Activated CD4-positive, alpha-beta memory T cell treated with anti-CD3 and anti-CD28 coated beads for 36 hours (primary cell): ENCODE results near the gene MIA2. TPM values are rescaled to one million over a fixed set of nuclear protein-coding genes. Genes with fewer than 3 reads are reported as not detected.
"Not testable (repeated sequence)": the region's sequence is repeated elsewhere in the genome, so short reads cannot be mapped to it uniquely, and the experiment has no call there.

Experiments used
- CTCF ChIA-PET: fragments of 350-600 bp; sonication (Branson Sonifier 250); formaldehyde crosslinking; loops from one replicate; lab custom pipeline; 2021; ENCODE audit warnings: antibody characterized with exemption, inconsistent platforms; lab: Charles Lee
- POLR2A ChIA-PET: fragments of 350-600 bp; sonication (Branson Sonifier 250); formaldehyde crosslinking; loops from one replicate; lab custom pipeline; 2021; ENCODE audit warnings: antibody characterized with exemption; lab: Charles Lee
- DNase-seq: peaks from one replicate; pipeline ENCODE4 v3.0.0-alpha.2; 2020
- H3K27ac Mint-ChIP-seq: one replicate; pipeline ENCODE4 v1.8.0; 2021; ENCODE audit warnings: mixed read lengths
- H3K27me3 Mint-ChIP-seq: one replicate; pipeline ENCODE4 v1.8.0; 2021; ENCODE audit warnings: mixed read lengths
- H3K36me3 Mint-ChIP-seq: one replicate; pipeline ENCODE4 v1.8.0; 2021; ENCODE audit warnings: mixed read lengths
- H3K4me1 Mint-ChIP-seq: one replicate; pipeline ENCODE4 v1.8.0; 2021; ENCODE audit warnings: low read depth, mixed read lengths
- H3K4me3 Mint-ChIP-seq: one replicate; pipeline ENCODE4 v1.8.0; 2021; ENCODE audit warnings: mild to moderate bottlenecking, mixed read lengths
- H3K9me3 Mint-ChIP-seq: one replicate; pipeline ENCODE4 v1.8.0; 2021; ENCODE audit warnings: mixed read lengths
- intact Hi-C: fragments of 100-400 bp; cut with micrococcal nuclease; formaldehyde crosslinking; loops from one replicate; pipeline ENCODE4 v1.15.1; 2023
- total RNA-seq, 2 experiments: library from RNA; stranded (reverse); gene quantifications; one replicate each; pipeline ENCODE4 v1.2.3, GENCODE V29; 2021

MIA2 gene
- total RNA-seq: 10 to 100 TPM; 23.8 to 24.1 TPM

- Mint-ChIP-seq H3K36me3 (no peaks in the 10 kb centered on the region), H3K27me3 (no peaks in the 10 kb centered on the region), H3K4me1 (peaks cover 33% of the 10 kb centered on the region), H3K9me3 (no peaks in the 10 kb centered on the region), H3K27ac (peak within 1 kb of the TSS; percentile 23), H3K4me3 (no peak within 1 kb of the TSS)
- DNase-seq: no peak
- CTCF ChIA-PET: no interaction called here
- POLR2A ChIA-PET: no interaction called here
- intact Hi-C loops: loop anchor here (5.0 kb wide), 1 partner anchor 218 kb away; no protein-coding TSS in a partner anchor
These were observed at the start of gene MIA2 for GRCh38 chr14:39233680-39234326. Gene MIA2, plus strand, starts transcription at chr14:39233915. Its CDS starts 200 bp downstream, at chr14:39234115.

DNA sequence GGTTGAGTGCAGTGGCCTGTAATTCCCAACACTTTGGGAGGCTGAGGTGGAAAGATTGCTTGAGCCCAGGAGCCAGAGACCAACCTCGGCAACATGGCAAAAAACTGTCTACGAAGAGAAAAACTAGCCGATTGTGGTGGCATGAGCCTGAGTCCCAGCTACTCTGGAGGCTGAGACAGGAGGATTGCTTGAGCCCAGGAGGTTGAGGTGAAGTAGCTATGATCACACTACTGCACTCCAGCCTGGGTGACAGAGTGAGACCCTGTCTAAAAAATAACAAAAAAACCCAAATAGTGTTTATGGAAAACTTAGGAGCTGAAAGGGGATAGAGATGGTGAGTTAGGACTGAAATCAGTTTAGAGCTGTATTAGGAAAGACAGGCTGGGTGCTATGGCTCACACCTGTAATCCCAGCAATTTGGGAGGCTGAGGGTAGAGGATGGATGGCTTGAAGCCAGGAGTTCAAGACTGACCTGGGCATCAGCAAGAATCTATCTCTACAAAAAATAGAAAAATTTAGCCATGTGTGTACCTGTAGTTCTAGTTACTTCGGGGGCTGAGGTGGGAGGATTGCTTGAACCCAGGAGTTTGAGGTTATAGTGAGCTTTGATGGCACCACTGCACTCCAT is 49.0 kb upstream of the MIA2 start:
- ChIA-PET POLR2A (interaction anchor here (0.7 to 2.2 kb wide), 5 partner anchors 10 to 247 kb away, joined by 4 to 9 read pairs (median 6); partner anchors contain the start of genes FBXO33, PNN and TRAPPC6B), CTCF (no interaction called here)
- Mint-ChIP-seq H3K4me3 (no peak overlapping the region), H3K27ac (no peak overlapping the region), H3K27me3 (no peaks in the 10 kb centered on the region), H3K4me1 (peaks cover 18% of the 10 kb centered on the region), H3K9me3 (no peaks in the 10 kb centered on the region), H3K36me3 (peaks cover 19% of the 10 kb centered on the region)
- no peak for DNase-seq
- intact Hi-C loops: no loop called here

DNA sequence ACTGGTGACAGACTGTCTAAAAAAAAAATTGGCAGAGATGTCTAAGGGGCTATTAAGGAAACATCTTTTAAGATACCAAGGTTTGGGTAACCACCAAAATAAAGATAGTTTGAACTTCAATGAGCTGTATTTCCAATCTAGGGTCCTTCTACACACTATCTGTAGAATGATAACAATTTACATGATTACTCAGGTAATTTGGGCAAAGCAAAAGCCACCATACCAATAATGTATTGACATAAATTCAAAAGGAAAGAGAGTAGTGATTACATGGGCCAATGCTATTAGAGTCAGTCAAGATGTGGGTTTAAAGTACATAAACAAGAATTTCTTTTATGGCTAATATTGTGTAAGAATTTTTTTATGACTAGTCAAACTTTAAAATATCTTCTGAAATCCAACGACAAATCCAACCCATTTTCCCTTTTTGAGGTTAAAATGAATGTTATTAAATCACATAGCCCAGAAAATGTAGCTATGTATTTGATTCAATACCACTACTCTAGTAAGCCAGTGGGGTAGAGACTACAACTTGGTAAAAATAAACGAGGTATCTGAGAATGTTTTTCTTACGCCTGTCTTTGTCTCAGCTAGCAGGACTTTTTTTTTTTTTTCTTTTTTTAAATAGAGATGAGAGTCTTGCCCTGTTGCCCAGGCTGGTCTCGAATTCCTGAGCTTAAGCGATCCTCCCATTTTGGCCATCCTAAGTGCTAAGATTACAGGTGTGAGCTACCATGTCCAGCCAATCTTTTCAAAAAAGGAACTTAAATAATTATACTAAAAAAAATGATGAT is 48.3 kb upstream of the MIA2 start:
- no peak overlapping the region for H3K27ac Mint-ChIP-seq
- intact Hi-C loops: no loop called here
- H3K36me3 Mint-ChIP-seq: peaks cover 19% of the 10 kb centered on the region
- ChIA-PET CTCF (interaction anchor here (0.6 kb wide), 1 partner anchor 263 kb away, joined by 3 read pairs; no protein-coding TSS in a partner anchor), POLR2A (interaction anchor here (0.6 to 2.2 kb wide), 6 partner anchors 10 to 247 kb away, joined by 4 to 9 read pairs (median 6); partner anchors contain the start of genes FBXO33, PNN and TRAPPC6B)
- no peaks in the 10 kb centered on the region for H3K27me3 Mint-ChIP-seq
- peaks cover 16% of the 10 kb centered on the region for H3K4me1 Mint-ChIP-seq
- DNase-seq: no peak
- H3K4me3 Mint-ChIP-seq: no peak overlapping the region
- no peaks in the 10 kb centered on the region for H3K9me3 Mint-ChIP-seq

GRCh38 chr14:39186941-39187525 is 46.7 kb upstream of the MIA2 start:
- H3K27me3 Mint-ChIP-seq: no peaks in the 10 kb centered on the region
- H3K9me3 Mint-ChIP-seq: no peaks in the 10 kb centered on the region
- no peak overlapping the region for H3K27ac Mint-ChIP-seq
- peaks cover 16% of the 10 kb centered on the region for H3K4me1 Mint-ChIP-seq
- DNase-seq: no peak
- ChIA-PET CTCF (no interaction called here), POLR2A (no interaction called here)
- intact Hi-C loops: no loop called here
- peaks cover 19% of the 10 kb centered on the region for H3K36me3 Mint-ChIP-seq
- H3K4me3 Mint-ChIP-seq: no peak overlapping the region

DNA sequence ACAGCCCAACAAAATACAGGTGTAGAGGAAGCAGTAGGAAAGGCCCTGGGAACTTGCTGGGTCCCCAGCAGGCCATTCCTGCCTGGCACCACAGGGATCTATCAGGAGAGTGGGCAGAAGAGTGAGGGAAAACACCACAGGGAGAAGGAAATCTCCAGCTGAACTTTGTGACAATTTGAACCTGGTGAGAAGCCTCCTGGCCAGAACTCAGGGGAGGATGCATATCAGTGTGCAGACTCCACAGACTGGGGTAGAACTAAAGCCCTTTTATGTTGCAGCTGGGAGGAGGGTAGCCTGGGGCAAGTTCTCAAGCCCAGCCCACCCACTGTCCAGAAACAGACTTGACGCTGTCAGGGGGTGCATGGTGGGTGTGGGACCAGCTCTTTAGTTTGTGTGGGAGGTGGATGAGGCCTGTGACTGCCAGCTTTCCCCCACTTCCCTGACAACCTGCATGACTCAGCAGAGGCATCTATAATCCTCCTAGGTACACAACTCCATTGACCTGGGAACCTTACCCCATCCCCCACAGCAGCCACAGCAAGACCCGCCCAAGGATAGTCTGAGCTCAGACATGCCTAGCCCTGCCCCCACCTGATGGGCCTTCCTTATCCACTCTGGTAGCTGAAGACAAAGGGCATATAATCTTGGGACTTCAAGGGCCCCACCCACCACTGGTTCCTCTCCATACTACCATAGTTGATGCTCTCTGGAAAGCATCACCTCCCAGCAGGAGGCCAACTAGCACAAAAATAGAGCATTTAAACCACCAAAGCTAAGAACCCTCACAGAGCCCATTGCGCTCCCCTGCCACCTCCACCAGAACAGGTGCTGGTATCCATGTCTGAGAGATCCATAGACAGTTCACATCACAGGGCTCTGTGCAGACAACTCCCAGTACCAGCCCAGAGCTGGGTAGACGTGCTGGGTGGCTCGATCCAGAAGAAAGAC is 29.8 kb upstream of the MIA2 start:
- H3K36me3 Mint-ChIP-seq: no peaks in the 10 kb centered on the region
- ChIA-PET CTCF (no interaction called here), POLR2A (no interaction called here)
- H3K27ac Mint-ChIP-seq: no peak overlapping the region
- DNase-seq: no peak
- no peaks in the 10 kb centered on the region for H3K9me3 Mint-ChIP-seq
- no peak overlapping the region for H3K4me3 Mint-ChIP-seq
- H3K4me1 Mint-ChIP-seq: peaks cover 10% of the 10 kb centered on the region
- no peaks in the 10 kb centered on the region for H3K27me3 Mint-ChIP-seq
- intact Hi-C loops: no loop called here

GRCh38 chr14:39207430-39207829 is 26.3 kb upstream of the MIA2 start:
- intact Hi-C loops: not testable (repeated sequence)

DNA sequence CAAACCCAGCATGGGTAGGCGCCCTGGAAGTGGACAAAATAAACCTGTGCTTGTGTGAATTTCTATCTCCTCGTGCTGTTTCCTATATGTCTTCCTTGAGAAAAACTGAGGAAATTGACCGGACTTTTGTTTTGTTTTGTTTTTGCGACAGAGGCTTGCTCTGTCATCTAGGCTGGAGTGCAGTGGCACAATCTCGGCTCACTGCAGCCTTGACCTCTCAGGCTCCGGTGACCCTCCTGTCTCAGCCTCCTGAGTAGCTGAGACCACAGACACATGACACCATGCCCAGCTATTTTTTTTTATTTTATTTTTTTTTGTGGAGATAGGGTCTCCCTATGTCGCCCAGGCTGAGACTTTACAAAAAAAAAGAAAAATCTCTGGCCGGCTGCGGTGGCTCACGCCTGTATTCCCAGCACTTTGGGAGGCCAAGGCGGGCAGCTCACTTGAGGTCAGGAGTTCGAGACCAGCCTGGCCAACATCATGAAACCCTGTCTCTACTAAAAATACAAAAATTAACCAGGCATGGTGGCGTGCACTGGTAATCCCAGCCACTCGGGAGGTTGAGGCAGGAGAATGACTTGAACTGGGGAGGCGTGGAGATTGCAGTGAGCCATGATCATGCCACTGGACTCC is 22.5 kb upstream of the MIA2 start:
- intact Hi-C loops: no loop called here
- Mint-ChIP-seq H3K4me3 (no peak overlapping the region), H3K27ac (no peak overlapping the region), H3K36me3 (no peaks in the 10 kb centered on the region), H3K4me1 (peaks cover 10% of the 10 kb centered on the region), H3K9me3 (no peaks in the 10 kb centered on the region), H3K27me3 (no peaks in the 10 kb centered on the region)
- DNase-seq: no peak
- ChIA-PET CTCF (no interaction called here), POLR2A (no interaction called here)

More at GRCh38 chr14:39207430-39207829, 26.3 kb upstream of the MIA2 start:
- H3K27me3 Mint-ChIP-seq, H3K4me3 Mint-ChIP-seq, H3K9me3 Mint-ChIP-seq, H3K4me1 Mint-ChIP-seq, POLR2A ChIA-PET, DNase-seq, H3K36me3 Mint-ChIP-seq: not testable (repeated sequence)
- CTCF ChIA-PET: interaction anchor here (1.2 kb wide), 1 partner anchor 19 kb away, joined by 3 read pairs; no protein-coding TSS in a partner anchor
- peak overlapping the region; percentile 2 for H3K27ac Mint-ChIP-seq

- intact Hi-C loops: no loop called here
- POLR2A ChIA-PET: interaction anchor here (0.9 kb wide), 1 partner anchor 23 kb away, joined by 3 read pairs; no protein-coding TSS in a partner anchor
- no peak overlapping the region for H3K27ac Mint-ChIP-seq
- CTCF ChIA-PET: no interaction called here
- DNase-seq: no peak
- H3K4me3 Mint-ChIP-seq: no peak overlapping the region
- peaks cover 9% of the 10 kb centered on the region for H3K4me1 Mint-ChIP-seq
- no peaks in the 10 kb centered on the region for H3K27me3 Mint-ChIP-seq
- no peaks in the 10 kb centered on the region for H3K36me3 Mint-ChIP-seq
- H3K9me3 Mint-ChIP-seq: no peaks in the 10 kb centered on the region
These were observed 21.7 kb upstream of the MIA2 start for GRCh38 chr14:39212034-39212433.

DNA sequence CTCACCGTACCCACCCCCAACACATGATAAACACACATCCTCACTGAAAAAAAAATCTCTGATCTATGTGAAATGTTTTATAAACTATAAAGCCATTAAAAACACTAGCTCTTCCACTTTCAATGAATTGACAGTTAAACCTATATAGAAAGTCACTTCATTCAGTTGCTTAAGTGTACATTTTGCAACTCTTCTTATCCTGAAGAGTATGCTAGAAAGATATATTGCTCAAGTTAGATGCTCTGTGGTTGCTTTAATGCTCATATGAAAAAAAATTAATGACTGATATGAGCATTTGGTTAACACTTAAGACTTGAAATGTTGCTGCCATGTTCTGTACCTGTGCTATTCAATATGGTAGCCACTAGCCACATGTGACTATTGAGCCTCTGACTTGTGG is 21.0 kb upstream of the MIA2 start:
- intact Hi-C loops: no loop called here
- ChIA-PET CTCF (no interaction called here), POLR2A (interaction anchor here (0.9 kb wide), 1 partner anchor 23 kb away, joined by 3 read pairs; no protein-coding TSS in a partner anchor)
- Mint-ChIP-seq H3K27ac (no peak overlapping the region), H3K4me3 (no peak overlapping the region), H3K27me3 (no peaks in the 10 kb centered on the region), H3K9me3 (no peaks in the 10 kb centered on the region), H3K36me3 (no peaks in the 10 kb centered on the region), H3K4me1 (peaks cover 9% of the 10 kb centered on the region)
- DNase-seq: no peak

- no peak overlapping the region for H3K27ac Mint-ChIP-seq
- H3K27me3 Mint-ChIP-seq: no peaks in the 10 kb centered on the region
- POLR2A ChIA-PET: no interaction called here
- H3K4me3 Mint-ChIP-seq: no peak overlapping the region
- H3K4me1 Mint-ChIP-seq: peaks cover 18% of the 10 kb centered on the region
- intact Hi-C loops: no loop called here
- no peak for DNase-seq
- no peaks in the 10 kb centered on the region for H3K36me3 Mint-ChIP-seq
- no peaks in the 10 kb centered on the region for H3K9me3 Mint-ChIP-seq
- CTCF ChIA-PET: no interaction called here
These were observed 16.4 kb upstream of the MIA2 start for GRCh38 chr14:39217214-39217879.
